K562 treated with DMSO at 1 percent for 12 hours (cell line): ENCODE results near the gene C5orf15. TPM values are rescaled to one million over a fixed set of nuclear protein-coding genes. Genes with fewer than 3 reads are reported as not detected.

Source experiments
- total RNA-seq: library from RNA; unstranded; fragments of 300-600 nt; gene quantifications from 2 replicates; pipeline ENCODE4 v1.2.3, GENCODE V29; 2022; ENCODE audit not compliant: insufficient read depth

C5orf15 gene
- total RNA-seq, result 9.2 and 31.8 TPM in 2 replicates

GRCh38 chr5:133968204-133968980 lies at the start of gene C5orf15:
TSS of gene C5orf15 (minus strand) at chr5:133968625. CDS start at chr5:133968584, 41 bp downstream.

GRCh38 chr5:134004626-134005416 lies 36.4 kb upstream of the C5orf15 start, which contains the start of gene VDAC1:
TSS of gene VDAC1 (minus strand) at chr5:134004975. CDS start at chr5:133993012, 11,963 bp downstream.

Other genes starting within 250 kb of the C5orf15 start
- 82.2 and 126 TPM in 2 replicates for gene VDAC1, start 36.4 kb upstream of the C5orf15 start, total RNA-seq
- gene TCF7, start 146.1 kb upstream of the C5orf15 start, total RNA-seq, result 1.9 and 6.5 TPM in 2 replicates
- 464 and 590 TPM in 2 replicates for gene SKP1, start 208.3 kb upstream of the C5orf15 start, total RNA-seq